Smooth muscle cell (in vitro differentiated cells): ENCODE results near the gene SH3YL1. TPM values are rescaled to one million over a fixed set of nuclear protein-coding genes. Genes with fewer than 3 reads are reported as not detected.

Experiments used
- DNase-seq: peaks from one replicate; lab custom pipeline; 2025; ENCODE audit not compliant: unreplicated experiment; lab: John Stamatoyannopoulos, UW
- H2AFZ ChIP-seq: fragments of 200-600 bp; sonication (generic); 2 replicates; pipeline ENCODE4 v1.6.0; 2016; ENCODE audit warnings: antibody characterized with exemption, low read depth, mild to moderate bottlenecking
- H3F3A ChIP-seq: fragments of 200-600 bp; sonication (generic); 2 replicates; pipeline ENCODE4 v1.6.0; 2017; ENCODE audit warnings: antibody characterized with exemption, low read depth
- H3K27ac ChIP-seq: fragments of 200-600 bp; sonication (generic); 2 replicates; pipeline ENCODE4 v1.5.1; 2016; ENCODE audit warnings: low read depth, mild to moderate bottlenecking
- H3K27me3 ChIP-seq: fragments of 200-600 bp; sonication (generic); 2 replicates; pipeline ENCODE4 v1.6.1; 2016; ENCODE audit warnings: low read depth, mild to moderate bottlenecking
- H3K36me3 ChIP-seq: fragments of 200-600 bp; sonication (generic); 2 replicates; pipeline ENCODE4 v1.5.1; 2016; ENCODE audit warnings: low read depth
- H3K4me1 ChIP-seq: fragments of 200-600 bp; sonication (generic); 2 replicates; pipeline ENCODE4 v1.5.1; 2016; ENCODE audit warnings: low read depth
- H3K4me2 ChIP-seq: fragments of 200-600 bp; sonication (generic); 2 replicates; pipeline ENCODE4 v1.6.0; 2016; ENCODE audit warnings: mild to moderate bottlenecking
- H3K4me3 ChIP-seq: fragments of 200-600 bp; sonication (generic); 2 replicates; pipeline ENCODE4 v1.5.1; 2016; ENCODE audit warnings: mild to moderate bottlenecking
- H3K79me2 ChIP-seq: fragments of 200-600 bp; sonication (generic); 2 replicates; pipeline ENCODE4 v1.6.0; 2016; ENCODE audit warnings: low read depth, mild to moderate bottlenecking
- H3K9ac ChIP-seq: fragments of 200-600 bp; sonication (generic); 2 replicates; pipeline ENCODE4 v1.6.0; 2016; ENCODE audit warnings: low read depth
- H3K9me3 ChIP-seq: fragments of 200-600 bp; sonication (generic); replicated peaks from 2 replicates; pipeline ENCODE4 v1.5.1; 2016; ENCODE audit warnings: low read depth
- H4K20me1 ChIP-seq: fragments of 200-600 bp; sonication (generic); 2 replicates; pipeline ENCODE4 v1.6.0; 2016; ENCODE audit warnings: low read depth
- WGBS: methylation state at CpG from one replicate; pipeline ENCODE4 v1.1.7; 2016; ENCODE audit warnings: low lambda C conversion rate; 5-methylcytosine and 5-hydroxymethylcytosine counted together
- polyA plus RNA-seq: library from polyadenylated mRNA; unstranded; fragments of >200 nt; fragmentation: Nextera tagmentation; extraction: Ambion mirVana; gene quantifications from 2 replicates; pipeline ENCODE4 v1.2.1, GENCODE V29; 2016
- total RNA-seq: library from RNA; depleted of rRNA; stranded (reverse); fragments of >200 nt; gene quantifications from 2 replicates; pipeline ENCODE4 v1.2.3, GENCODE V29; 2014
- TF ChIP-seq, protein P1 (sequence below): fragments of 200-600 bp; sonication (generic); IDR thresholded peaks from 2 replicates; pipeline ENCODE4 v1.5.1; 2017; ENCODE audit warnings: borderline replicate concordance, mild to moderate bottlenecking, antibody characterized with exemption; ENCODE audit not compliant: insufficient read depth, poor library complexity, severe bottlenecking

Gene SH3YL1
- total and polyA plus RNA-seq, 2 experiments from 2014 or later: 12.1 to 42.8 TPM

- H3K4me3 ChIP-seq: no peak overlapping the region
- H3K36me3 ChIP-seq: no peaks in the 10 kb centered on the region
- DNase-seq: no peak
- no peaks in the 10 kb centered on the region for H3K79me2 ChIP-seq
- H3K9ac ChIP-seq: no peak overlapping the region
- H3K9me3 ChIP-seq: no peaks in the 10 kb centered on the region
- H3K4me1 ChIP-seq: peaks cover 22% of the 10 kb centered on the region
- peaks cover 8% of the 10 kb centered on the region for H3F3A ChIP-seq
- H4K20me1 ChIP-seq: peaks cover 51% of the 10 kb centered on the region
- H2AFZ ChIP-seq: no peak overlapping the region
- H3K27me3 ChIP-seq: peaks cover 66% of the 10 kb centered on the region
- 83% methylated on average over 6 of the region's 6 CpGs for WGBS
- H3K27ac ChIP-seq: no peak overlapping the region
- no peak overlapping the region for H3K4me2 ChIP-seq
- TF ChIP-seq, protein P1, sequence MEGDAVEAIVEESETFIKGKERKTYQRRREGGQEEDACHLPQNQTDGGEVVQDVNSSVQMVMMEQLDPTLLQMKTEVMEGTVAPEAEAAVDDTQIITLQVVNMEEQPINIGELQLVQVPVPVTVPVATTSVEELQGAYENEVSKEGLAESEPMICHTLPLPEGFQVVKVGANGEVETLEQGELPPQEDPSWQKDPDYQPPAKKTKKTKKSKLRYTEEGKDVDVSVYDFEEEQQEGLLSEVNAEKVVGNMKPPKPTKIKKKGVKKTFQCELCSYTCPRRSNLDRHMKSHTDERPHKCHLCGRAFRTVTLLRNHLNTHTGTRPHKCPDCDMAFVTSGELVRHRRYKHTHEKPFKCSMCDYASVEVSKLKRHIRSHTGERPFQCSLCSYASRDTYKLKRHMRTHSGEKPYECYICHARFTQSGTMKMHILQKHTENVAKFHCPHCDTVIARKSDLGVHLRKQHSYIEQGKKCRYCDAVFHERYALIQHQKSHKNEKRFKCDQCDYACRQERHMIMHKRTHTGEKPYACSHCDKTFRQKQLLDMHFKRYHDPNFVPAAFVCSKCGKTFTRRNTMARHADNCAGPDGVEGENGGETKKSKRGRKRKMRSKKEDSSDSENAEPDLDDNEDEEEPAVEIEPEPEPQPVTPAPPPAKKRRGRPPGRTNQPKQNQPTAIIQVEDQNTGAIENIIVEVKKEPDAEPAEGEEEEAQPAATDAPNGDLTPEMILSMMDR: no peak
These were observed 22.2 kb upstream of the SH3YL1 start for GRCh38 chr2:286035-286434.

GRCh38 chr2:285531-285930, 21.7 kb upstream of the SH3YL1 start:
- Histone ChIP-seq H3K36me3 (no peaks in the 10 kb centered on the region), H3K27me3 (peaks cover 61% of the 10 kb centered on the region), H3K9me3 (no peaks in the 10 kb centered on the region), H3K4me1 (peaks cover 22% of the 10 kb centered on the region), H3F3A (peaks cover 8% of the 10 kb centered on the region), H3K79me2 (no peaks in the 10 kb centered on the region), H4K20me1 (peaks cover 56% of the 10 kb centered on the region), H3K4me2 (no peak overlapping the region), H3K27ac (no peak overlapping the region), H3K9ac (no peak overlapping the region), H2AFZ (no peak overlapping the region), H3K4me3 (no peak overlapping the region)
- TF ChIP-seq, protein P1: no peak
- 88% methylated on average over 1 of the region's 1 CpG for WGBS
- no peak for DNase-seq

DNA sequence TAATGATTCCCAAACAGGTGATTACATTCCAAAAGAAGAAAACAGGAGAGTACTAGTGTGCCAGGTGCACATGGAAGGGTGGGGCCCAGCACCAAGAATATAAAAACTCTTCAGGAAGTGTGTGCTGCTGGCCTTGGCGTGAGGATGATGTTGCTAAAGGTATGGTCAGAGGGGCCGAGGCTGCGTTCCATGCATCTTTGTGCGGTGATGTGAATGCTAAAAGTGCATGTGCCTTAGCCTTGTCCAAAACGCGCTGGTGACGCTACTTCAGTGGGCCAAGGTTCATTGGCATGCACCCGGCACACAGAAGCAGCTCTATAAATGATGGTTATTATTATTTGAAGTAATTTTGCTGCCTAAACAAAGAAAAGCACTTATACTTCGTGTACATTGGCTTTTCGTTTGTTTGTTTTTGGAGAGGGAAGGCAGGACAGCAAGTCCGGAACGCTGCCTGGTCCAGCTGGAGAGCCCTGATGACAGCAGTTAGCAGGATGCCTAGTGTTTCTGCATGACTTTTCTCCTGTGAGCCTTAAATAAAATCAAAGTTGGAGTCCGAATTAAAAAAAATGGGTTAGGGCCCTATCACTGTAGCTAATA, 21.2 kb upstream of the SH3YL1 start:
- Histone ChIP-seq H4K20me1 (peaks cover 62% of the 10 kb centered on the region), H2AFZ (no peak overlapping the region), H3K36me3 (no peaks in the 10 kb centered on the region), H3F3A (peaks cover 8% of the 10 kb centered on the region), H3K4me1 (peaks cover 21% of the 10 kb centered on the region), H3K27me3 (peaks cover 56% of the 10 kb centered on the region), H3K9me3 (no peaks in the 10 kb centered on the region), H3K27ac (no peak overlapping the region), H3K79me2 (no peaks in the 10 kb centered on the region), H3K4me2 (no peak overlapping the region), H3K9ac (no peak overlapping the region), H3K4me3 (no peak overlapping the region)
- TF ChIP-seq, protein P1: no peak
- 76% methylated on average over 13 of the region's 13 CpGs for WGBS
- DNase-seq: no peak

DNA sequence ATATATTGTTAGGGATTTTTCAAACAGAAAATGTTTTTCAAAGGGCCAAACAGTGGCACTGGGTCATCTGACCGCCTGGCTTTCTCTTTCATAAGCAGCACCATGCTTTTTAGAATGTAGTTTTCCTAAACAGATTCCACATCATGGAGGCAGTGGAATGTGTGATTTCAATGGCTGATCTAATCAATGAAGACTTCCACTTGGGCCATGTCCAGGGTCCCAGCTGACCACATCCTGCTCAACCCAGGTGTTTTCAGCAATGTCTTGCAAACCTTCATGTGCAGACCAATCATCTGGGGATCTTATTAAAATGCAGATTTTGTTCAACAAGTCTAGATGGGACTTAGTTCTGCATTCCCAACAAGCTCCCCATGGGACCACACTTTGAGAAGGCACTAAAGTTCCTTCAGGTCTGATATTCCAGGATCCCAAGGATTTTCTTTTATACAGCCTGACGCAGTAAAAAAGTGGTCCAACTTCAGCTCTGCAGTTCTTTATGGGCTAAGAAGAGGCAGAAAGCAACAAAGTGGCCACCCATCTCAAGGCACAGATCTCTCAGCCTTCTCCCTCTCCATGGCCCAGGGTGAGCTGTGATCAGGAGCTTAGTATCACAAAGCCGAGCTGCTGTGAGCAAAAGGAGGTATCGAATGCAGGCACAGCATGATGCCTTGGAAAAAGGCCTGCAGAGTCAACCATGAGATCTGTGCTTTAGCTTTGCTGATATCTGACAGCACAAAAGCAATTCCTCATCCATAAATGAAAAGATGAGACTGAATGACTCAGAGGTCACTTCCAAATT, 20.4 kb upstream of the SH3YL1 start:
- Histone ChIP-seq H3K9ac (no peak overlapping the region), H3F3A (peaks cover 8% of the 10 kb centered on the region), H3K4me1 (peaks cover 13% of the 10 kb centered on the region), H3K27me3 (peaks cover 48% of the 10 kb centered on the region), H3K36me3 (no peaks in the 10 kb centered on the region), H3K27ac (no peak overlapping the region), H3K4me3 (no peak overlapping the region), H3K9me3 (no peaks in the 10 kb centered on the region), H4K20me1 (peaks cover 70% of the 10 kb centered on the region), H2AFZ (no peak overlapping the region), H3K4me2 (no peak overlapping the region), H3K79me2 (no peaks in the 10 kb centered on the region)
- DNase-seq: no peak
- TF ChIP-seq, protein P1: no peak
- WGBS: 78% methylated on average over 4 of the region's 4 CpGs
